K562 (cell line): ENCODE results near the gene CPT1C. TPM values are rescaled to one million over a fixed set of nuclear protein-coding genes. Genes with fewer than 3 reads are reported as not detected.

Experiments
- ATAC-seq: fragments of 200-7000 bp; cut with Tn5 transposase; 3 replicates; pipeline ENCODE4 v1.9.1; 2020; ENCODE audit warnings: moderate library complexity
- BruUV-seq: library from RNA; stranded (reverse); fragments of 400-500 nt; replicated peaks from 2 replicates; lab custom pipeline; 2021; lab: Mats Ljungman, UMichigan
- CTCF ChIA-PET: fragments of 300-600 bp; formaldehyde crosslinking; extraction: SDS; loops from one replicate; lab custom pipeline; 2021; ENCODE audit warnings: low intra/inter-chr PET ratio; lab: Yijun Ruan, JAX
- POLR2A ChIA-PET: fragments of 300-600, 350-650 bp; sonication (Branson Sonifier 250); formaldehyde crosslinking; extraction: SDS; loops from one replicate; lab custom pipeline; 2021; ENCODE audit warnings: antibody characterized with exemption, inconsistent platforms; lab: Yijun Ruan, JAX
- DNase-seq, 4 experiments: peaks; one replicate each; pipeline versions ENCODE4 v3.0.0 to v3.0.0-alpha.2; 2011 to 2018; ENCODE audit warnings: low spot score in 3 of 4, mixed read lengths in 3 of 4; ENCODE audit errors: extremely low read depth in 1 of 4
- FAIRE-seq: peaks from 2 replicates; lab custom pipeline; 2011; peaks lifted over from hg19 to GRCh38; lab: Jason Lieb, UNC
- H2AFZ ChIP-seq: 2 replicates; pipeline ENCODE4 v1.6.0; 2011; ENCODE audit warnings: low read depth, low read length, control low read depth, inconsistent platforms
- H3K27ac ChIP-seq: fragments of 200-600 bp; 3 replicates; pipeline ENCODE4 v1.8.0; 2011; ENCODE audit warnings: low read depth, mild to moderate bottlenecking, control low read depth, inconsistent platforms, low read length, moderate library complexity, mixed read lengths; ENCODE audit errors: extremely low read depth
- H3K27me3 ChIP-seq, 2 experiments: fragments of 300-600 bp in 1 of 2; 2 replicates in 1 of 2; 3 replicates in 1 of 2; pipeline versions ENCODE4 v1.6.0 to v1.8.0; 2011; ENCODE audit warnings: inconsistent platforms in 2 of 2, low read length in 2 of 2, mild to moderate bottlenecking in 1 of 2, mixed read lengths in 1 of 2, moderate library complexity in 1 of 2; ENCODE audit not compliant: control insufficient read depth in 2 of 2, insufficient read depth in 2 of 2
- H3K36me3 ChIP-seq: fragments of 300-600 bp; 3 replicates; pipeline ENCODE4 v1.8.0; 2011; ENCODE audit warnings: mild to moderate bottlenecking, low read length, inconsistent platforms; ENCODE audit not compliant: control insufficient read depth, insufficient read depth
- H3K4me1 ChIP-seq, 2 experiments: fragments of 200-600 bp in 1 of 2; replicated peaks in 1 of 2; 2 replicates in 1 of 2; 3 replicates in 1 of 2; pipeline versions ENCODE4 v1.5.1 to v1.8.0; 2011; ENCODE audit warnings: inconsistent platforms in 2 of 2, low read length in 2 of 2, mild to moderate bottlenecking in 1 of 2, mixed read lengths in 1 of 2, moderate library complexity in 1 of 2; ENCODE audit not compliant: control insufficient read depth in 2 of 2, insufficient read depth in 2 of 2
- H3K4me2 ChIP-seq: 2 replicates; pipeline ENCODE4 v1.6.1; 2011; ENCODE audit warnings: low read length, control low read depth, inconsistent platforms, mixed read lengths; ENCODE audit not compliant: insufficient read depth
- H3K4me3 ChIP-seq: fragments of 200-600 bp; sonication (generic), shearing (Covaris generic); 2 replicates; pipeline ENCODE4 v1.5.1; 2016; ENCODE audit warnings: control low read depth, inconsistent platforms
- H3K79me2 ChIP-seq: fragments of 200-600 bp; 3 replicates; pipeline ENCODE4 v1.8.0; 2011; ENCODE audit warnings: low read length, inconsistent platforms; ENCODE audit not compliant: control insufficient read depth, insufficient read depth
- H3K9ac ChIP-seq, 2 experiments: 2 replicates each; pipeline versions ENCODE4 v1.6.0 to v1.6.1; 2011; ENCODE audit warnings: low read depth in 2 of 2, low read length in 2 of 2, control low read depth in 1 of 2, inconsistent platforms in 1 of 2, mild to moderate bottlenecking in 1 of 2, mixed read lengths in 1 of 2; ENCODE audit not compliant: insufficient read depth in 1 of 2
- H3K9me1 ChIP-seq: one replicate; pipeline ENCODE4 v1.6.0; 2011; ENCODE audit warnings: inconsistent platforms, mild to moderate bottlenecking, low read length, moderate library complexity; ENCODE audit not compliant: control insufficient read depth, insufficient read depth
- H3K9me3 ChIP-seq: replicated peaks from 2 replicates; pipeline ENCODE4 v1.5.1; 2011; ENCODE audit warnings: low read depth, low read length, inconsistent platforms; ENCODE audit not compliant: control insufficient read depth, insufficient read depth
- H4K20me1 ChIP-seq: replicated peaks from 2 replicates; pipeline ENCODE4 v1.6.1; 2011; ENCODE audit warnings: low read length, inconsistent platforms, mixed read lengths; ENCODE audit not compliant: control insufficient read depth, insufficient read depth
- HEY1 ChIP-seq: fragments of 250-450 bp; sonication (Bioruptor Pico); IDR thresholded peaks from 2 replicates; pipeline ENCODE4 v1.5.0; 2020; ENCODE audit warnings: mild to moderate bottlenecking, moderate library complexity, borderline replicate concordance
- NUFIP1 ChIP-seq: fragments of 450-650 bp; IDR thresholded peaks from 2 replicates; pipeline ENCODE4 v1.6.1; 2018; ENCODE audit not compliant: partially characterized antibody
- PHB2 ChIP-seq: fragments of 450-650 bp; IDR thresholded peaks from 2 replicates; pipeline ENCODE4 v1.6.1; 2017; ENCODE audit warnings: low read depth
- POLR2G ChIP-seq: fragments of 200-400 bp; formaldehyde crosslinking; IDR thresholded peaks from 2 replicates; pipeline ENCODE4 v1.6.1; 2017; ENCODE audit warnings: low read depth, mild to moderate bottlenecking, antibody characterized with exemption, low read length, moderate library complexity
- RBFOX2 ChIP-seq: fragments of 200-400 bp; formaldehyde crosslinking; IDR thresholded peaks from 2 replicates; pipeline ENCODE4 v1.6.1; 2017; ENCODE audit warnings: low read depth, mild to moderate bottlenecking, low read length, moderate library complexity
- SNIP1 ChIP-seq: fragments of 450-650 bp; IDR thresholded peaks from 2 replicates; pipeline ENCODE4 v1.7.1; 2017; ENCODE audit warnings: low read depth, mild to moderate bottlenecking
- SREBF2 ChIP-seq: sonication (generic); formaldehyde crosslinking; IDR thresholded peaks from 2 replicates; pipeline ENCODE4 v1.4.0; 2020; ENCODE audit warnings: mild to moderate bottlenecking, missing genetic modification reagents
- ZNF764 ChIP-seq: fragments of 250-450 bp; sonication (Bioruptor Pico); IDR thresholded peaks from 2 replicates; pipeline ENCODE4 v1.4.0; 2020; ENCODE audit warnings: low read depth, mild to moderate bottlenecking, moderate library complexity
- WGBS: fragments of 100-300 bp; shearing (Covaris generic); methylation state at CpG from one replicate; pipeline ENCODE4 v1.1.6; 2016; ENCODE audit warnings: low coverage, mixed read lengths; ENCODE audit not compliant: insufficient coverage; ENCODE audit errors: missing lambda C conversion rate; 5-methylcytosine and 5-hydroxymethylcytosine counted together
- in situ Hi-C: fragments of 300-500 bp; cut with MboI; formaldehyde crosslinking; loops from 4 replicates; pipeline ENCODE4 v1.15.0; 2018; ENCODE audit warnings: inconsistent platforms, mixed read lengths
- intact Hi-C: fragments of 100-400 bp; cut with micrococcal nuclease; formaldehyde crosslinking; loops from 2 replicates; pipeline ENCODE4 v1.14.2; 2022
- polyA plus RNA-seq, 8 experiments: library from polyadenylated mRNA; depleted of rRNA in 4 of 8; stranded (reverse) in 5 of 8; unstranded in 3 of 8; fragments of >200 nt; fragmentation: Nextera tagmentation in 2 of 8; fragmentation: Illumina TruSeq in 1 of 8; extraction: Ambion mirVana in 2 of 8; extraction: Trizol in 1 of 8; gene quantifications; 2 replicates each; pipeline versions ENCODE4 v1.2.1 to v1.2.3, GENCODE V29; 2011 to 2014; ENCODE audit warnings: inconsistent platforms in 1 of 8, missing spikeins in 1 of 8
- total RNA-seq, 7 experiments: library from RNA; depleted of rRNA in 6 of 7; stranded (reverse); fragments of >200 nt in 6 of 7; fragmentation: Illumina TruSeq in 2 of 7; extraction: Trizol in 2 of 7; gene quantifications; 2 replicates each; pipeline versions ENCODE4 v1.2.1 to v1.2.3, GENCODE V29; 2011 to 2021; ENCODE audit warnings: low replicate concordance in 1 of 7

CPT1C gene
- total and polyA plus RNA-seq, 9 of the 15 experiments (the other 6 are each of a cell fraction or from before 2014, with no cell fraction given) = 1.9 to 12.3 (median 3.0) TPM

DNA sequence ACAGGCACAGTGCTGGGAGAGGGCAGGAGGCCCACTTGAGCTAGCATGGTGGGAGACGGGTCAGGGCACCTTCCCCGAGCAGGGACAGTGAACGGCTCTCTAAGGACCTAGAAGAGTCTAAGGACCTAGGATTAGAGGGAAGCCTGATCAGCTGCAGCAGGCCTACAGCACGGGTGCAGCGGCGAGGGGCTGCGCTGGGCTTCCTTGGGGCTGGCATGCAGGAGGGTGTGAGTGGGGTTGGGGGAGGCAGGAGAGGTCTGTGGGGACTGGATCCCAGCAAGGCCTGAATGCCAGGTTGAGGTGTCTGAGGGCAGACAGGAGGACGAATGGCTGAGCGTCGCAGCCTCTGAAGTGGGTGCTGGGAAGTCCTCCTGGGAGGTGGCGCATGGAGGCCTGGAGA lies 45.3 kb upstream of the CPT1C start:
- POLR2A ChIA-PET = interaction anchor here (1.1 to 1.2 kb wide), 2 partner anchors 13 to 27 kb away, joined by 3 read pairs; no protein-coding TSS in a partner anchor
- Histone ChIP-seq H3K27me3 (no peaks in the 10 kb centered on the region), H4K20me1 (no peaks in the 10 kb centered on the region), H3K9ac (peak overlapping the region in 1 of 2 experiments; percentile 80; a peak in 2 of 4 replicates), H3K4me2 (no peak overlapping the region), H3K27ac (no peak overlapping the region), H3K9me1 (no peaks in the 10 kb centered on the region), H3K4me1 (peaks cover 17 to 30% of the 10 kb centered on the region in 2 experiments; a peak in 4 of 5 replicates), H3K36me3 (peaks cover 63% of the 10 kb centered on the region; the same call in 2 of the 3 replicates), H2AFZ (no peak overlapping the region), H3K9me3 (no peaks in the 10 kb centered on the region), H3K4me3 (no peak overlapping the region), H3K79me2 (peaks cover 48% of the 10 kb centered on the region)
- FAIRE-seq (no peak), DNase-seq (no peak), ATAC-seq (no peak)
- intact Hi-C loops (no loop called here), in situ Hi-C loops (no loop called here)
- no TSS peak for BruUV-seq
- WGBS = 93% methylated on average over 10 of the region's 11 CpGs
- no peak for TF ChIP-seq SREBF2 (CRISPR knock-in tag)
- TF ChIP-seq PHB2 = no peak
- no peak for TF ChIP-seq ZNF764
- TF ChIP-seq SNIP1 = no peak
- 0 out of 2 replicates have a peak, but pooled peaks have one; percentile 29 for TF ChIP-seq RBFOX2
- no peak for TF ChIP-seq NUFIP1
- TF ChIP-seq POLR2G = peak; percentile 46
- TF ChIP-seq HEY1 = no peak
- CTCF ChIA-PET = no interaction called here
